Tibial nerve (tissue), 4 donors: ENCODE results near the gene SNX15. TPM values are rescaled to one million over a fixed set of nuclear protein-coding genes. Genes with fewer than 3 reads are reported as not detected.

Experiments
- DNase-seq, 2 donors: peaks; one replicate each; pipeline ENCODE4 v3.0.0-alpha.2; 2019; ENCODE audit warnings: low spot score in 2 of 2
- H3K27ac ChIP-seq, 4 donors: fragments of 200-600 bp; sonication (generic) in 3 of 4; one replicate each; pipeline ENCODE4 v1.5.1; 2017 to 2019; ENCODE audit warnings: mild to moderate bottlenecking in 1 of 4
- H3K27me3 ChIP-seq, 2 donors: fragments of 200-600 bp; sonication (generic) in 1 of 2; one replicate each; pipeline versions ENCODE4 v1.5.1 to v1.6.0; 2017 to 2019
- H3K36me3 ChIP-seq, 3 donors: fragments of 200-600 bp; sonication (generic); one replicate each; pipeline ENCODE4 v1.5.1; 2018 to 2019
- H3K4me1 ChIP-seq, 4 donors: fragments of 200-600 bp; sonication (generic) in 3 of 4; one replicate each; pipeline ENCODE4 v1.5.1; 2017 to 2019
- H3K4me3 ChIP-seq, 4 donors: fragments of 200-600 bp; sonication (generic) in 3 of 4; one replicate each; pipeline ENCODE4 v1.5.1; 2017 to 2019; ENCODE audit warnings: mild to moderate bottlenecking in 1 of 4, moderate library complexity in 1 of 4
- H3K9me3 ChIP-seq, 4 donors: fragments of 200-600 bp; sonication (generic) in 3 of 4; one replicate each; pipeline ENCODE4 v1.5.1; 2017 to 2019
- EP300 ChIP-seq, 2 donors: sonication (generic); formaldehyde crosslinking; IDR thresholded peaks; one replicate each; pipeline ENCODE4 v1.6.1; 2017; ENCODE audit warnings: antibody characterized with exemption in 2 of 2, mild to moderate bottlenecking in 1 of 2
- POLR2A ChIP-seq, 2 donors: fragments of 450-650 bp; IDR thresholded peaks; one replicate each; pipeline ENCODE4 v1.6.1; 2017; ENCODE audit warnings: antibody characterized with exemption in 2 of 2, mild to moderate bottlenecking in 2 of 2, moderate library complexity in 2 of 2
- WGBS, 2 donors: methylation state at CpG; one replicate each; pipeline ENCODE4 v1.1.5; 2018; 5-methylcytosine and 5-hydroxymethylcytosine counted together
- small RNA-seq: library from RNA; depleted of rRNA; stranded (forward); fragments of <200 nt; gene quantifications from one replicate; pipeline ENCODE3, GENCODE V24; 2016
- total RNA-seq, 4 donors: library from RNA; depleted of rRNA; stranded (reverse); fragments of >200 nt; gene quantifications; one replicate each; pipeline ENCODE4 v1.1.0, GENCODE V29; 2016
- TF ChIP-seq, protein P1 (sequence below), 5 experiments: fragments of 200-600 bp in 3 of 5; fragments of 450-650 bp in 2 of 5; sonication (generic) in 3 of 5; IDR thresholded peaks; one replicate each; pipeline ENCODE4 v1.5.1; 2016 to 2019; ENCODE audit warnings: antibody characterized with exemption in 5 of 5, mild to moderate bottlenecking in 3 of 5, moderate library complexity in 2 of 5

SNX15 gene
- total RNA-seq, 4 donors from 2014 or later = 17.1 to 33.3 (median 24.2) TPM

- Histone ChIP-seq H3K4me1 (peaks cover 0 to 26% (median 19%) of the 10 kb centered on the region in 4 donors), H3K36me3 (peaks cover 0 to 51% (median 5%) of the 10 kb centered on the region in 3 donors), H3K9me3 (no peaks in the 10 kb centered on the region), H3K4me3 (no peak overlapping the region), H3K27me3 (no peaks in the 10 kb centered on the region), H3K27ac (no peak overlapping the region)
- DNase-seq = no peak
- TF ChIP-seq, protein P1, sequence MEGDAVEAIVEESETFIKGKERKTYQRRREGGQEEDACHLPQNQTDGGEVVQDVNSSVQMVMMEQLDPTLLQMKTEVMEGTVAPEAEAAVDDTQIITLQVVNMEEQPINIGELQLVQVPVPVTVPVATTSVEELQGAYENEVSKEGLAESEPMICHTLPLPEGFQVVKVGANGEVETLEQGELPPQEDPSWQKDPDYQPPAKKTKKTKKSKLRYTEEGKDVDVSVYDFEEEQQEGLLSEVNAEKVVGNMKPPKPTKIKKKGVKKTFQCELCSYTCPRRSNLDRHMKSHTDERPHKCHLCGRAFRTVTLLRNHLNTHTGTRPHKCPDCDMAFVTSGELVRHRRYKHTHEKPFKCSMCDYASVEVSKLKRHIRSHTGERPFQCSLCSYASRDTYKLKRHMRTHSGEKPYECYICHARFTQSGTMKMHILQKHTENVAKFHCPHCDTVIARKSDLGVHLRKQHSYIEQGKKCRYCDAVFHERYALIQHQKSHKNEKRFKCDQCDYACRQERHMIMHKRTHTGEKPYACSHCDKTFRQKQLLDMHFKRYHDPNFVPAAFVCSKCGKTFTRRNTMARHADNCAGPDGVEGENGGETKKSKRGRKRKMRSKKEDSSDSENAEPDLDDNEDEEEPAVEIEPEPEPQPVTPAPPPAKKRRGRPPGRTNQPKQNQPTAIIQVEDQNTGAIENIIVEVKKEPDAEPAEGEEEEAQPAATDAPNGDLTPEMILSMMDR (IDR thresholded peaks at IDR 0.05) = no peak
- TF ChIP-seq POLR2A (IDR thresholded peaks at IDR 0.05) (no peak), EP300 (IDR thresholded peaks at IDR 0.05) (no peak)
- 88 to 92% methylated on average over 9 of the region's 9 CpGs for WGBS, 2 donors
Measured at GRCh38 chr11:65086809-65087208, 59.6 kb downstream of the SNX15 start.

GRCh38 chr11:65087216-65087615 is 60.0 kb downstream of the SNX15 start:
- no peaks in the 10 kb centered on the region for H3K9me3 ChIP-seq
- WGBS, 2 donors = 84 to 89% methylated on average over 11 of the region's 11 CpGs
- H3K36me3 ChIP-seq = peaks cover 0 to 51% (median 5%) of the 10 kb centered on the region in 3 donors
- no peak overlapping the region for H3K4me3 ChIP-seq
- H3K4me1 ChIP-seq = peaks cover 0 to 26% (median 19%) of the 10 kb centered on the region in 4 donors
- no peak overlapping the region for H3K27ac ChIP-seq
- no peak for DNase-seq
- no peaks in the 10 kb centered on the region for H3K27me3 ChIP-seq
- TF ChIP-seq, protein P1 (IDR thresholded peaks at IDR 0.05) = no peak
- no peak for TF ChIP-seq EP300 (IDR thresholded peaks at IDR 0.05)
- no peak for TF ChIP-seq POLR2A (IDR thresholded peaks at IDR 0.05)

- no peak for TF ChIP-seq EP300 (IDR thresholded peaks at IDR 0.05)
- TF ChIP-seq, protein P1 (IDR thresholded peaks at IDR 0.05) = no peak
- TF ChIP-seq POLR2A (IDR thresholded peaks at IDR 0.05) = no peak
- DNase-seq = no peak
- Histone ChIP-seq H3K4me1 (peaks cover 0 to 26% (median 19%) of the 10 kb centered on the region in 4 donors), H3K27me3 (no peaks in the 10 kb centered on the region), H3K9me3 (no peaks in the 10 kb centered on the region), H3K27ac (no peak overlapping the region), H3K4me3 (no peak overlapping the region), H3K36me3 (peaks cover 0 to 51% (median 5%) of the 10 kb centered on the region in 3 donors)
- WGBS, 2 donors = 84 to 95% methylated on average over 12 to 13 of the region's 15 CpGs
Measured at GRCh38 chr11:65087827-65088226, 60.6 kb downstream of the SNX15 start.

GRCh38 chr11:65089621-65090020 is 62.4 kb downstream of the SNX15 start:
- H3K9me3 ChIP-seq = no peaks in the 10 kb centered on the region
- no peaks in the 10 kb centered on the region for H3K27me3 ChIP-seq
- DNase-seq = no peak
- H3K4me1 ChIP-seq = peaks cover 0 to 14% (median 10%) of the 10 kb centered on the region in 4 donors
- no peak overlapping the region for H3K27ac ChIP-seq
- H3K36me3 ChIP-seq = peaks cover 0 to 51% (median 5%) of the 10 kb centered on the region in 3 donors
- no peak overlapping the region for H3K4me3 ChIP-seq
- 95 to 100% methylated on average over 4 of the region's 4 CpGs for WGBS, 2 donors
- TF ChIP-seq, protein P1 (IDR thresholded peaks at IDR 0.05) = no peak
- no peak for TF ChIP-seq EP300 (IDR thresholded peaks at IDR 0.05)
- TF ChIP-seq POLR2A (IDR thresholded peaks at IDR 0.05) = no peak

Small RNAs within 50 kb of the gene (small RNA-seq; reads per million reads assigned to genes)
- 0.38 reads per million for gene MIR6879
- gene SNX15 = not detected

Other genes with a start within 250 kb of the SNX15 start
- gene SF1, start 248.9 kb upstream of the SNX15 start, total RNA-seq = 100 to 1,000 TPM; 368 to 416 (median 372) TPM
- gene MAP4K2, start 224.2 kb upstream of the SNX15 start, total RNA-seq = 10 to 100 TPM; 10.6 to 22.2 (median 13.5) TPM
- 10 to 100 TPM; 15.3 to 30.9 (median 19.7) TPM for gene MEN1, start 216.9 kb upstream of the SNX15 start, total RNA-seq
- under 1 TPM in 3 of 4 donors, not detected in 1; under 0.01 to 0.30 (median 0.21) TPM for gene CDC42BPG, start 182.8 kb upstream of the SNX15 start, total RNA-seq
- gene EHD1, start 148.8 kb upstream of the SNX15 start, total RNA-seq = 10 to 100 TPM; 35.2 to 93.9 (median 42.6) TPM
- 10 to 100 TPM; 33.0 to 93.6 (median 45.8) TPM for gene ATG2A, start 110.2 kb upstream of the SNX15 start, total RNA-seq
- gene PPP2R5B, start 102.8 kb upstream of the SNX15 start, total RNA-seq = 10 to 100 TPM; 10.7 to 21.4 (median 20.2) TPM
- gene GPHA2, start 91.5 kb upstream of the SNX15 start, total RNA-seq = not detected
- not detected for gene MAJIN, start 55.3 kb upstream of the SNX15 start, total RNA-seq
- 1 to 10 TPM in 3 of 4 donors, under 1 TPM in 1; 0.63 to 9.6 (median 1.5) TPM for gene BATF2, start 30.5 kb upstream of the SNX15 start, total RNA-seq
- gene ARL2, start 13.3 kb upstream of the SNX15 start, total RNA-seq = 100 to 1,000 TPM; 174 to 267 (median 193) TPM
- gene SAC3D1, start 13.8 kb downstream of the SNX15 start, total RNA-seq = 10 to 100 TPM; 10.6 to 16.3 (median 14.1) TPM
- 10 to 100 TPM; 18.6 to 38.9 (median 29.1) TPM for gene NAALADL1, start 31.1 kb downstream of the SNX15 start, total RNA-seq
- 1 to 10 TPM in 1 of 4 donors, under 1 TPM in 1, not detected in 2; 0.90 to 1.3 TPM for gene CDCA5, start 56.6 kb downstream of the SNX15 start, total RNA-seq
- 10 to 100 TPM; 28.0 to 48.3 (median 35.1) TPM for gene ZFPL1, start 56.8 kb downstream of the SNX15 start, total RNA-seq
- 100 to 1,000 TPM; 193 to 544 (median 439) TPM for gene VPS51, start 68.8 kb downstream of the SNX15 start, total RNA-seq
- gene TM7SF2, start 84.4 kb downstream of the SNX15 start, total RNA-seq = 10 to 100 TPM; 13.6 to 93.0 (median 41.5) TPM
- gene ZNHIT2, start 90.3 kb downstream of the SNX15 start, total RNA-seq = 10 to 100 TPM; 19.2 to 26.8 (median 22.6) TPM
- 1,000 to 10,000 TPM; 1,078 to 1,548 (median 1,229) TPM for gene FAU, start 94.7 kb downstream of the SNX15 start, total RNA-seq
- 10 to 100 TPM; 48.8 to 55.9 (median 54.2) TPM for gene MRPL49, start 94.9 kb downstream of the SNX15 start, total RNA-seq
- gene SYVN1, start 107.1 kb downstream of the SNX15 start, total RNA-seq = 10 to 100 TPM; 31.6 to 72.6 (median 58.3) TPM
- not detected for gene SPDYC, start 142.8 kb downstream of the SNX15 start, total RNA-seq
- 100 to 1,000 TPM; 108 to 209 (median 150) TPM for gene CAPN1, start 154.5 kb downstream of the SNX15 start, total RNA-seq
- 10 to 100 TPM in 2 of 4 donors, 1 to 10 TPM in 2; 3.5 to 13.5 (median 10.0) TPM for gene POLA2, start 234.5 kb downstream of the SNX15 start, total RNA-seq